ENCODE results near the gene SQOR.
"Not testable (repeated sequence)": the region's sequence is repeated elsewhere in the genome, so short reads cannot be mapped to it uniquely, and the experiment has no call there.

SQOR gene

GRCh38 chr15:45637141-45637540, 2.3 kb downstream of the SQOR start:
- Histone ChIP-seq H3K27me3 (ENCODE audit: control insufficient read depth, insufficient read depth, low read length) (no peaks in the 10 kb centered on the region), H3K4me3 (ENCODE audit: low read length) (peak overlapping the region; percentile 48), H3K4me1 (ENCODE audit: control insufficient read depth, insufficient read depth, low read length) (peaks cover 32% of the 10 kb centered on the region), H3K27ac (ENCODE audit: low read depth, low read length) (peak overlapping the region; percentile 85), H3K36me3 (ENCODE audit: control insufficient read depth, insufficient read depth, low read length) (no peaks in the 10 kb centered on the region), H3K9ac (ENCODE audit: low read length) (no peak overlapping the region)

GRCh38 chr15:45637552-45638033, 2.8 kb downstream of the SQOR start:
- Histone ChIP-seq H3K27ac (ENCODE audit: low read depth, low read length) (peak overlapping the region; percentile 85), H3K27me3 (ENCODE audit: control insufficient read depth, insufficient read depth, low read length) (no peaks in the 10 kb centered on the region), H3K4me3 (ENCODE audit: low read length) (peak overlapping the region; percentile 48), H3K36me3 (ENCODE audit: control insufficient read depth, insufficient read depth, low read length) (no peaks in the 10 kb centered on the region), H3K9ac (ENCODE audit: low read length) (no peak overlapping the region), H3K4me1 (ENCODE audit: control insufficient read depth, insufficient read depth, low read length) (peaks cover 36% of the 10 kb centered on the region)

- H3K9ac ChIP-seq (ENCODE audit: low read length) = no peak overlapping the region
- H3K4me3 ChIP-seq (ENCODE audit: low read length) = no peak overlapping the region
- H3K36me3 ChIP-seq (ENCODE audit: control insufficient read depth, insufficient read depth, low read length) = no peaks in the 10 kb centered on the region
- H3K27me3 ChIP-seq (ENCODE audit: control insufficient read depth, insufficient read depth, low read length) = no peaks in the 10 kb centered on the region
- H3K27ac ChIP-seq (ENCODE audit: low read depth, low read length) = peak overlapping the region; percentile 84
- peaks cover 40% of the 10 kb centered on the region for H3K4me1 ChIP-seq (ENCODE audit: control insufficient read depth, insufficient read depth, low read length)
Measured at GRCh38 chr15:45640616-45641015, 5.8 kb downstream of the SQOR start.

- Histone ChIP-seq H3K4me1 (ENCODE audit: control insufficient read depth, insufficient read depth, low read length) (peaks cover 42% of the 10 kb centered on the region), H3K36me3 (ENCODE audit: control insufficient read depth, insufficient read depth, low read length) (no peaks in the 10 kb centered on the region), H3K9ac (ENCODE audit: low read length) (no peak overlapping the region), H3K4me3 (ENCODE audit: low read length) (peak overlapping the region; percentile 32), H3K27ac (ENCODE audit: low read depth, low read length) (peak overlapping the region; percentile 84), H3K27me3 (ENCODE audit: control insufficient read depth, insufficient read depth, low read length) (no peaks in the 10 kb centered on the region)
Measured at GRCh38 chr15:45641374-45641781, 6.5 kb downstream of the SQOR start.

GRCh38 chr15:45641999-45642932, 7.4 kb downstream of the SQOR start:
- Histone ChIP-seq H3K27ac (ENCODE audit: low read depth, low read length) (peak overlapping the region; percentile 84), H3K4me1 (ENCODE audit: control insufficient read depth, insufficient read depth, low read length) (peaks cover 35% of the 10 kb centered on the region), H3K4me3 (ENCODE audit: low read length) (peak overlapping the region; percentile 32), H3K9ac (ENCODE audit: low read length) (no peak overlapping the region), H3K36me3 (ENCODE audit: control insufficient read depth, insufficient read depth, low read length) (no peaks in the 10 kb centered on the region), H3K27me3 (ENCODE audit: control insufficient read depth, insufficient read depth, low read length) (no peaks in the 10 kb centered on the region)

- H3K27me3 ChIP-seq (ENCODE audit: control insufficient read depth, insufficient read depth, low read length) = no peaks in the 10 kb centered on the region
- H3K9ac ChIP-seq (ENCODE audit: low read length) = no peak overlapping the region
- peak overlapping the region; percentile 16 for H3K27ac ChIP-seq (ENCODE audit: low read depth, low read length)
- H3K36me3 ChIP-seq (ENCODE audit: control insufficient read depth, insufficient read depth, low read length) = no peaks in the 10 kb centered on the region
- peaks cover 31% of the 10 kb centered on the region for H3K4me1 ChIP-seq (ENCODE audit: control insufficient read depth, insufficient read depth, low read length)
- H3K4me3 ChIP-seq (ENCODE audit: low read length) = no peak overlapping the region
Measured at GRCh38 chr15:45644437-45644836, 9.6 kb downstream of the SQOR start.

- peak overlapping the region; percentile 5 for H3K4me3 ChIP-seq (ENCODE audit: low read length)
- H3K27me3 ChIP-seq (ENCODE audit: control insufficient read depth, insufficient read depth, low read length) = no peaks in the 10 kb centered on the region
- no peak overlapping the region for H3K9ac ChIP-seq (ENCODE audit: low read length)
- peak overlapping the region; percentile 35 for H3K27ac ChIP-seq (ENCODE audit: low read depth, low read length)
- peaks cover 31% of the 10 kb centered on the region for H3K4me1 ChIP-seq (ENCODE audit: control insufficient read depth, insufficient read depth, low read length)
- no peaks in the 10 kb centered on the region for H3K36me3 ChIP-seq (ENCODE audit: control insufficient read depth, insufficient read depth, low read length)
Measured at GRCh38 chr15:45645026-45645980, 10.5 kb downstream of the SQOR start.

GRCh38 chr15:45646220-45646619, 11.4 kb downstream of the SQOR start:
- peaks cover 22% of the 10 kb centered on the region for H3K4me1 ChIP-seq (ENCODE audit: control insufficient read depth, insufficient read depth, low read length)
- no peak overlapping the region for H3K9ac ChIP-seq (ENCODE audit: low read length)
- no peaks in the 10 kb centered on the region for H3K27me3 ChIP-seq (ENCODE audit: control insufficient read depth, insufficient read depth, low read length)
- H3K4me3 ChIP-seq (ENCODE audit: low read length) = no peak overlapping the region
- no peaks in the 10 kb centered on the region for H3K36me3 ChIP-seq (ENCODE audit: control insufficient read depth, insufficient read depth, low read length)
- H3K27ac ChIP-seq (ENCODE audit: low read depth, low read length) = no peak overlapping the region

GRCh38 chr15:45647828-45648227, 13.0 kb downstream of the SQOR start:
- H3K9ac ChIP-seq (ENCODE audit: low read length) = no peak overlapping the region

GRCh38 chr15:45648521-45649200, 13.8 kb downstream of the SQOR start:
- Histone ChIP-seq H3K4me3 (ENCODE audit: low read length) (no peak overlapping the region), H3K36me3 (ENCODE audit: control insufficient read depth, insufficient read depth, low read length) (no peaks in the 10 kb centered on the region), H3K4me1 (ENCODE audit: control insufficient read depth, insufficient read depth, low read length) (peaks cover 10% of the 10 kb centered on the region), H3K27me3 (ENCODE audit: control insufficient read depth, insufficient read depth, low read length) (no peaks in the 10 kb centered on the region), H3K27ac (ENCODE audit: low read depth, low read length) (no peak overlapping the region), H3K9ac (ENCODE audit: low read length) (no peak overlapping the region)

More at GRCh38 chr15:45647828-45648227, 13.0 kb downstream of the SQOR start:
- Histone ChIP-seq H3K36me3 (ENCODE audit: control insufficient read depth, insufficient read depth, low read length) (no peaks in the 10 kb centered on the region), H3K4me3 (ENCODE audit: low read length) (no peak overlapping the region), H3K27ac (ENCODE audit: low read depth, low read length) (no peak overlapping the region), H3K4me1 (ENCODE audit: control insufficient read depth, insufficient read depth, low read length) (peaks cover 10% of the 10 kb centered on the region), H3K27me3 (ENCODE audit: control insufficient read depth, insufficient read depth, low read length) (no peaks in the 10 kb centered on the region)

GRCh38 chr15:45650007-45650406, 15.2 kb downstream of the SQOR start:
- H3K27ac ChIP-seq (ENCODE audit: low read depth, low read length); H3K9ac ChIP-seq (ENCODE audit: low read length); H3K4me3 ChIP-seq (ENCODE audit: low read length); H3K27me3 ChIP-seq (ENCODE audit: control insufficient read depth, insufficient read depth, low read length); H3K36me3 ChIP-seq (ENCODE audit: control insufficient read depth, insufficient read depth, low read length): not testable (repeated sequence)
- H3K4me1 ChIP-seq (ENCODE audit: control insufficient read depth, insufficient read depth, low read length) = peaks cover 13% of the 10 kb centered on the region
